HEK293T (cell line): Measurements from ENCODE around the gene UTY.

Source experiments
- ARNT ChIP-seq: fragments of 450-650 bp; IDR thresholded peaks from 2 replicates; pipeline ENCODE4 v1.6.1; 2017; ENCODE audit warnings: mild to moderate bottlenecking
- BHLHE40 ChIP-seq: fragments of 450-650 bp; IDR thresholded peaks from 2 replicates; pipeline ENCODE4 v1.6.1; 2016; ENCODE audit warnings: mild to moderate bottlenecking, moderate library complexity, borderline replicate concordance
- ELF4 ChIP-seq: fragments of 450-650 bp; IDR thresholded peaks from 2 replicates; pipeline ENCODE4 v1.6.1; 2017; ENCODE audit warnings: antibody characterized with exemption
- FOXA1 ChIP-seq: fragments of 450-650 bp; IDR thresholded peaks from 2 replicates; pipeline ENCODE4 v1.6.1; 2016; ENCODE audit warnings: mild to moderate bottlenecking
- FOXK2 ChIP-seq: fragments of 450-650 bp; IDR thresholded peaks from 2 replicates; pipeline ENCODE4 v1.6.1; 2016; ENCODE audit warnings: mild to moderate bottlenecking
- HDGF ChIP-seq: fragments of 450-650 bp; IDR thresholded peaks from 2 replicates; pipeline ENCODE4 v1.6.1; 2017; ENCODE audit warnings: antibody characterized with exemption, borderline replicate concordance
- PKNOX1 ChIP-seq: fragments of 450-650 bp; IDR thresholded peaks from 2 replicates; pipeline ENCODE4 v1.6.1; 2016
- SP1 ChIP-seq: fragments of 450-650 bp; IDR thresholded peaks from 2 replicates; pipeline ENCODE4 v1.6.1; 2017
- SUZ12 ChIP-seq: fragments of 450-650 bp; IDR thresholded peaks from 2 replicates; pipeline ENCODE4 v1.6.1; 2016; ENCODE audit warnings: mild to moderate bottlenecking

- TF ChIP-seq BHLHE40 (no peak), PKNOX1 (no peak), SUZ12 (no peak), ARNT (no peak), SP1 (no peak), FOXA1 (no peak), FOXK2 (no peak), HDGF (no peak), ELF4 (no peak)
Observed at GRCh38 chrY:13445566-13445965, 34.3 kb downstream of the UTY start.
